Measurements from ENCODE around the gene KDM4C.

- TF ChIP-seq CTCF (IDR thresholded peaks at IDR 0.05) (peak in 2 of 6 experiments; percentile 14 to 40), EP300 (IDR thresholded peaks at IDR 0.05) (no peak)
Measured at GRCh38 chr9:6907772-6908381, 150.1 kb downstream of the KDM4C start.
